ENCODE measurements around the gene TMEM86B. TPM values are rescaled to one million over a fixed set of nuclear protein-coding genes. Genes with fewer than 3 reads are reported as not detected.
A peak's percentile ranks its signal among the peaks of the same experiment; 100 is the strongest.
"Not testable (repeated sequence)": the region's sequence is repeated elsewhere in the genome, so short reads cannot be mapped to it uniquely, and the experiment has no call there.

TMEM86B gene
- total RNA-seq, 6 donors from 2014 or later = 2.0 to 10.5 (median 4.8) TPM

GRCh38 chr19:55209693-55210472 lies 18.7 kb downstream of the TMEM86B start:
- TF ChIP-seq EP300 (IDR thresholded peaks at IDR 0.05) (no peak), POLR2AphosphoS5 (IDR thresholded peaks at IDR 0.05) (no peak), CTCF (IDR thresholded peaks at IDR 0.05) (no peak), POLR2A (IDR thresholded peaks at IDR 0.05) (no peak)
- no peaks in the 10 kb centered on the region for H3K36me3 ChIP-seq
- DNase-seq = no peak
- no peak overlapping the region for H3K4me3 ChIP-seq
- no peak overlapping the region for H3K27ac ChIP-seq
- no peak for ATAC-seq (ENCODE audit: low FRiP score in 2 of 2)
- H3K4me1 ChIP-seq = peaks cover 0 to 6% (median 5%) of the 10 kb centered on the region in 4 donors
- H3K9me3 ChIP-seq = peaks cover 0 to 13% (median 5%) of the 10 kb centered on the region in 4 donors
- no peaks in the 10 kb centered on the region for H3K27me3 ChIP-seq
- WGBS, 2 donors = 72 to 74% methylated on average over 16 to 17 of the region's 17 CpGs

GRCh38 chr19:55208880-55209692 lies 19.5 kb downstream of the TMEM86B start, which contains the start of gene PTPRH:
Gene PTPRH, minus strand, starts transcription at chr19:55209501. Its CDS starts 68 bp downstream, at chr19:55209433.
- Histone ChIP-seq H3K9me3 (peaks cover 0 to 13% (median 5%) of the 10 kb centered on the region in 4 donors), H3K27ac (no peak within 1 kb of the TSS), H3K4me1 (peaks cover 0 to 6% (median 5%) of the 10 kb centered on the region in 4 donors), H3K27me3 (no peaks in the 10 kb centered on the region), H3K4me3 (no peak within 1 kb of the TSS), H3K36me3 (no peaks in the 10 kb centered on the region)
- ATAC-seq (ENCODE audit: low FRiP score in 2 of 2) = no peak
- no peak for TF ChIP-seq POLR2A (IDR thresholded peaks at IDR 0.05)
- TF ChIP-seq CTCF (IDR thresholded peaks at IDR 0.05) = no peak
- no peak for TF ChIP-seq EP300 (IDR thresholded peaks at IDR 0.05)
- TF ChIP-seq POLR2AphosphoS5 (IDR thresholded peaks at IDR 0.05) = no peak
- WGBS, 2 donors = 53 to 66% methylated on average over 10 to 17 of the region's 18 CpGs
- DNase-seq = no peak

- TF ChIP-seq POLR2AphosphoS5 (IDR thresholded peaks at IDR 0.05) = no peak
- TF ChIP-seq POLR2A (IDR thresholded peaks at IDR 0.05) = no peak
- no peak for TF ChIP-seq EP300 (IDR thresholded peaks at IDR 0.05)
- TF ChIP-seq CTCF (IDR thresholded peaks at IDR 0.05) = no peak
- Histone ChIP-seq H3K27me3 (no peaks in the 10 kb centered on the region), H3K36me3 (no peaks in the 10 kb centered on the region), H3K27ac (no peak overlapping the region), H3K4me3 (no peak overlapping the region), H3K4me1 (peaks cover 0 to 6% (median 5%) of the 10 kb centered on the region in 4 donors), H3K9me3 (peaks cover 0 to under 1% (median 0%) of the 10 kb centered on the region in 4 donors)
- 31 to 40% methylated on average over 24 of the region's 29 CpGs for WGBS, 2 donors
- ATAC-seq (ENCODE audit: low FRiP score in 2 of 2) (peak; percentile 80 to 98), DNase-seq (peak; percentile 67 to 84)
Observed at GRCh38 chr19:55206664-55207500, 21.7 kb downstream of the TMEM86B start.

- DNase-seq; ATAC-seq (ENCODE audit: low FRiP score in 2 of 2); H3K27me3 ChIP-seq; H3K27ac ChIP-seq; H3K36me3 ChIP-seq; H3K4me3 ChIP-seq; H3K9me3 ChIP-seq; H3K4me1 ChIP-seq: not testable (repeated sequence)
- 54 to 67% methylated on average over 10 of the region's 10 CpGs for WGBS, 2 donors
Observed at GRCh38 chr19:55202199-55202598, 26.4 kb downstream of the TMEM86B start.
